ENCODE measurements around the gene PRKAR2B.
"Not testable (repeated sequence)": the region's sequence is repeated elsewhere in the genome, so short reads cannot be mapped to it uniquely, and the experiment has no call there.

PRKAR2B gene

DNA sequence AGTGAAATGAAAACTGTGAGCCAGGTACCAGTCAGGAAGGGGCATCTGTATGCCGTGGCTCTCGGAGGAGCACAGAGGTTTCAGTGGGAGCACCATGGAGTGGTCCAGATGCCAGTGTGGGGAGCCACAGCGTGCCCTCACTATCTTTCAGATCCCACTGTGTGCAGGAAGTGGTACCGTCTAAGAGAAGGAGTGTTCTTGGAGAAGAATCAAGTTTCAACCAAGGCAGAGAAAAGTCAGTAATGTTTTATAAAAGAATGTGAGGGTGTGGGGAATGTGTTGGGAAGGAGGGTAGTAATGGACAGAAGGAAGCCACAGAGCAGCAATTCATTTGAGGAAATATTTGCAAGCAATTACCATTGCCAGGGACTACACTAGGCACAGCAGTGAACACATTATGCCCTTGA lies 35.6 kb downstream of the PRKAR2B start:
- DNase-seq: no peak

DNA sequence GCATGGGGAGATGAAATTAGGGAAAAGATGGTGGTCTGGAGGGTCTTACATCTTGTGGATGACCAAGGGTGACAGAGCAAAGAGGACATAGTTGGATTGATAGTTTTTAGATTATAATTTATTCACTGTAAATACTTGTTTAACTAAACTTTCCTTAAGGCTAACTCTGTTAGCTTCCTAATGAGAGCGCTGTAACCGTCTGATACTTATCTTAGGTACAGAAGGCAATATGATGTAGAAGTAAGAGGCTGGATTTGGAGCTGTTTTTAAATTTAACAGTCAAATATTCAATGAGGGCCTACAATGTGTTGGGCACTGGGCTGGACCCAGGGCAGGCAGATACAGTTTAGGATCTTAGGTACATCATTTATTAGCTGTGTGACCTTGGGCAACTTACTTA lies 36.0 kb downstream of the PRKAR2B start:
- no peak for DNase-seq

DNA sequence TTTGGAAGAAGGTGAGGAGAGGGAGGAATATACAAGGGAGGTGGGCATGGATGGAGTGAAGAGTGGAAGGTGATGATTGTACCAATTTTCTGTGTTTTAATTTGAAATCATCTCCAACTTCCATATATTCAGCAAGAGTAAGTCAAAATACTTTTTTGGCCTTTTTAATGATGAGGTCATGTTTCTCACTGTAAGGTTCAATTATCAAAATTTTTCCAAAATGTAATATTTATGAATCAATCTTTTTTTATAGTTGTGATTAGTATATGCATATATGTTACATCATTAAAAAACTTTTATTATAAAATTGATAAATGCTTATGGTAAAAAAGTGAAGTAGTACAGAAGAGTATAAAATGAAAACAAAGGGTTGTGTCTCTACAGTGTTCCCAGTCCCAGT lies 40.7 kb downstream of the PRKAR2B start:
- DNase-seq: no peak

DNA sequence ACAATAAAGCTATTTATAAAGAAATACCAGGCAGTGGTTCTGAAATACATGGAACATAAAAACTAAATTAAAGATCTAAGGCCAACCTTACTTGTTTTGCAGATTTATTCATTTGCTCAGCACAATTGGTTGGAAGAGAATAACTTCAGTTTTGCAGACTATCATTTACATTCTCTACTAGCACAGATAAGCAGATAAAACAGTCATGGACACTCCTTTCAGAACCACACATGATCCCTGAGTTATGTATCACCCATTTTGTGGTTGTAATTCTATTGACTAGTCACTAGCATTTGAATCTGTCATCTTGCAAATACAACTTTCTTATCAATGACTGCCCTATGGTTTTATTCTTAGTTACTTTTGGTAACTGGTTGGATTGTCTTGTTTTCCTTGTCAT lies 45.1 kb downstream of the PRKAR2B start:
- DNase-seq: no peak

DNA sequence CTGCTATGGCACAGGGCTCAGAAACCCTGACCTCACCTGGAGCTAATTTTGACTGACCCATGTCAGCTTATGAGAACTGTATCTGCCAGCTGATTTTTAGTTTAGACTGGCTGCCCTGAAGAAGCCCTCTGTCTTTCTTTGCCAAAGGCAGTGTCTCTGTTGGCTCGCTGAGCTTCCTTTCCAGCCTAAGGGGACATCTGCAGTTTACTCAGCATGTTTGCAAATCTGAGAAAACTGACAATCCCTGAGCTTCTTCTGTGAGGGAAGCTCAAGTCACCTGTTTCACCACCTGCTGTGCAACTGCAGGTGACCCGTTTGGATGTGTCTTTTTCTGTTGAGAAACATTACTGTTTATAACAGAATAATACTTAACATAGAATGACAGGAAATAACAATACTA lies 46.0 kb downstream of the PRKAR2B start:
- DNase-seq: no peak

DNA sequence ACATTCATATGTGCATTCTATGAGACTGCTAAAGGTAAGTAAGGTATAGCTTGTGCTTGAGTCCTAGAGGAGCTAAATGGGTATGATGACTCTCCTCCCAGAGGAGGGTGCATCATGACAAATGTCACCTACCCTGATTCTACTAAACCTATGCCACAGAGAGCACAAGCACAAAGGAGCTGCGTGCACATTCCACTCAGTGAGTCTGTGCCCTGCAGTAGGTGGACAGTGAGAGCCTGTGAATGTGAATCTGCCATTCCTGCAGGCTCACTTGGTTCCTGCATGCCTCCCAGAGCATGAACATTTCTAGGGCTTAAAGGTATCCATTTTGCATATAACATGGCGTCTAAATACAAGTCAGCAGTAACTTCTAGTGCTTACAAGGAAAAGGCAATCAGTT lies 46.8 kb downstream of the PRKAR2B start:
- no peak for DNase-seq

DNA sequence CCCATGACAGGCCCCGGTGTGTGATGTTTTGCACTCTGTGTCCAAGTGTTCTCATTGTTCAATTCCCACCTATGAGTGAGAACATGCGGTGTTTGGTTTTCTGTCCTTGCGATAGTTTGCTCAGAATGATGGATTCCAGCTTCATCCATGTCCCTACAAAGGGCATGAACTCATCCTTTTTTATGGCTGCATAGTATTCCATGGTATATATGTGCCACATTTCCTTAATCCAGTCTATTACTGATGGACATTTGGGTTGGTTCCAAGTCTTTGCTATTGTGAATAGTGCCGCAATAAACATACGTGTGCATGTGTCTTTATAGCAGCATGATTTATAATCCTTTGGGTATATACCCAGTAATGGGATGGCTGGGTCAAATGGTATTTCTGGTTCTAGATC lies 49.2 kb downstream of the PRKAR2B start:
- DNase-seq: not testable (repeated sequence)

DNA sequence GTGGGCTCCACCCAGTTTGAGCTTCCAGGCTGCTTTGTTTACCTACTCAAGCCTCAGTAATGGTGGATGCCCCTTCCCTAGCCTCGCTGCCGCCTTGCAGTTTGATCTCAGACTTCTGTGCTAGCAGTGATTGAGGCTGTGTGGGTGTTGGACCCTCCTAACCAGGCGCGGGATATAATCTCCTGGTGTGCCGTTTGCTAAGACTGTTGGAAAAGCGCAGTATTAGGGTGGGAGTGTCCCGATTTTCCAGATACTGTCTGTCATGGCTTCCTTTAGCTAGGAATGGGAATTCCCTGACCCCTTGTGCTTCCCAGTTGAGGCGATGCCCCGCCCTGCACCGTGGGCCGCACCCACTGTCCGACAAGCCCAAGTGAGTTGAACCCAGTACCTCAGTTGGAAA lies 54.6 kb downstream of the PRKAR2B start:
- DNase-seq: not testable (repeated sequence)

DNA sequence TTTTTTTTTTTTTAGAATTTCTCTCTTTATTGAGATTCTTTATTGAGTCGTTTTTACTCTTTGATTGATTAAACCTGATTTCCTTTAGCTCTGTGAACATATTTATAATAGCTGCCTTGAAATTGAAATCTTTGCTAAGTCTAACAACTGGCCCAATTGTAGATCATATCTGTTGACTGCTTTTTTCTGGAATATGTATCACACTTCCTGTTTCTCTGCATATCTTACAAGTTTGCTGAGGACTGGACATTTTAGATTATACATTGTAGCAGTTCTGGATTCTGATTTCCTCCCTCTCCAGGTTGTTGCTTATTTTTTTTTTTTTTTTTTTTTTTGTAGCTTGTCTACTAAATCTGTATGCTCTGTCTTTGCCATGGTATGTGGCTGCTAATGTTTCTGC lies 56.3 kb downstream of the PRKAR2B start:
- DNase-seq: no peak

DNA sequence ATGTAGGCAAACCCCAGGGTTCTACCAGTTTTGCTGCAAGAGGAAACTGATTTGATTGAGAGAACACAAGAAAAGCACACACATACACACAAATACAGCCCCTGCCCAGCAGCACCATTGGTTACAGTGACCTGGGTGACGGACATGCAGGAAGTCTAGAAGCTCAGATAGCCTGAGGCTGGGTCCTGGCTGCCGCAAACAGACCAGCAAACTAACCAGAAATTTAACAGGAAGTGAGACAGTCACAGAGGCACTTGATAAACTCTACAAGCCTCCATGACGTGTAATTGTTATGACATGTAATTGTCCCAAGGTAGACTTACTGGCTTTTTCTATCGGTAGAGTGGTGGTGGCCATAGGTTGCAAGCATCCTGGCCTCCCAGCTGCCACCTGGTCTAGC lies 58.9 kb downstream of the PRKAR2B start:
- DNase-seq: no peak

DNA sequence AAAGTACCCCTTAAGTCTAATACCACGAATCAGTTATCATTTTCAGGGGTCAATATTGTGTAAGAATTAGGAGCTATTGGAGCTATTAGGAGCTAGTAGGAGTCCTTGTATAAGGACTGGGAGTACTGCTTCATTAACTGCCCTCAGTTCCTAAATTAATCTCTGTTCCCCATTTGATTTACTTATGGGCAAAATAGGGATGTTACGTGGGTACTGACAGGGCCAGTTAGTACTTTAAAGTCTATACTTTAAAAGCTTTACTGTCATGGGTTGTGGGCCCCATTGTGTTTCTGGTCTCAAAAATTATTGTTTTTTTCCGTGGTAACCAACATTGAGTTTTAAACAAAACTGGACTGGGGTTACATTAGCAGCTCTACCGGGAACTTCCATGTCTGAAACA lies 60.3 kb downstream of the PRKAR2B start:
- DNase-seq: no peak

DNA sequence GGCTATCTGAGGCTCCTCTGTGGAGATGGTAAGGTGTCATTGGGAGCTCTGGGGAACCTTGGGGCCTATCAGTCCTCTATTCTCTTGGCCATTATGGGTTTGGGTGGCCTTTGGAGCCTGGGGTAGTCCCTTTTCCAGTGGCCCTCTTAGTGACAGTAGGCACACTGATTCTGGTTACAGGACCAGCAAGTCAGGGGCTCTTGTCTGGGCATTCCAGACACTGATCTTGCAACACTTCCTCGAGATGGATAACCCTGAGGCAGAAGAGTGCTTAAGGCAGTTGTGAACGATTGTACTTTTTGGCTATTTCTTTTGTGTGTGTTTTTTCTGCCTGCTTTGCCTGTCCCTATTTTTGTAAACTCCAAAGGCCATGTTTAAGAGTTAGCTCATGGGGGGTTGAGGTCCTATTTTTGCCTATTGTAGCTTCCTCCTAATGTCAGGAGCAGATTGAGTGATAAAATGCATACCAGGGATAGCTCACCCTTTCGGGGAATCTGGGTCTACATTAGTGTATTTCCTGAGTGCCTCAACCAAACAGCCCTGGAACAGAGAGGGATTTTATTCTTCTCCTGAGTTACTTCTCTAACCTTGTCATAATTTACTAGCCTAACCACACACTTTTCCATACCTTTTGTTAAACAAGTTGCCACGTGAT lies 61.2 kb downstream of the PRKAR2B start:
- no peak for DNase-seq

DNA sequence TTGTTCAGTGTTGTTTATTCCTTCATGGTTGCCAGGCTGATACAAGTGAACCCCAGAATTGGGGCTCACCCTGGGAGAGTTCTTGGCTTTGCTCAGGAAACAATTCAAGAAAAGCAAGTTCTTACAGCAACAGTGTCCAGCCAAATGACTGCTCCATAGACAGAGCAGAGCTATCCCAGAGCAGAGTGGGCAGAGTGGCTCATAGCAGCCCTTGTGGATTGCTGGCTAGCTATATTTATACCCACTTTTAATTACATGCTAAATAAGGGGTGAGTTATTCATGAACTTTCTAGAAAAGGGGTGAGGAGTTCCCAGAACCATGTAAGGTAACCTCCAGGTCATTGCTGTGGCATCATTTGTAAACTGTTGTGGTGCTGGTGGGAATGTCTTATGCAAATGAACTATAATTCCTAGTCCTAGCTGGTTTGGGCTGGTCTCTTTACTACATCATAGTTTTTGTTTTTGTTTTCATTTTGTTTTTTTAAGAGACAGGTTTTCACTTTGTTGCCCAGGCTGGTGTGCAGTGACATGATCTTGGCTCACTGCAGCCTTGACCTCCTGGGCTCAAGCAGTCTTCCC lies 64.4 kb downstream of the PRKAR2B start:
- no peak for DNase-seq

DNA sequence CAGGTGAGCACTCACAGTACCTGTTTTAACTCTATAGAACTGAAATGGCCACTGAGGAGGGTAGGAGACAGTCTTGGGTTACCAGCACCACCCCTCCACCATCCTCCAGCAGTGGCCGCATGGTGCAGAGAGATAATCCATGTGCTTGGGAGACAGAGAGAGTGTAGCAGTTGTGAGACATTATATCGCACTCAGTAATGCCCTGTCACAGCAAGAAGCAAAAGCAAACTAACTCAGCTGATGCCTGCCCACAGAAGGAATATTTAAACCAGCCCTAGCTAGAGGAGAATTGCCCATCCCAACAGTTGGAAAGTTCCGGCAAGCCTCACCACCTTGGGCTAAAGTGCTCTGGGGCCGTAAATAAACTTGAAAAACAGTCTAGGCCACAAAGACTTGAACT lies 65.5 kb downstream of the PRKAR2B start:
- no peak for DNase-seq

DNA sequence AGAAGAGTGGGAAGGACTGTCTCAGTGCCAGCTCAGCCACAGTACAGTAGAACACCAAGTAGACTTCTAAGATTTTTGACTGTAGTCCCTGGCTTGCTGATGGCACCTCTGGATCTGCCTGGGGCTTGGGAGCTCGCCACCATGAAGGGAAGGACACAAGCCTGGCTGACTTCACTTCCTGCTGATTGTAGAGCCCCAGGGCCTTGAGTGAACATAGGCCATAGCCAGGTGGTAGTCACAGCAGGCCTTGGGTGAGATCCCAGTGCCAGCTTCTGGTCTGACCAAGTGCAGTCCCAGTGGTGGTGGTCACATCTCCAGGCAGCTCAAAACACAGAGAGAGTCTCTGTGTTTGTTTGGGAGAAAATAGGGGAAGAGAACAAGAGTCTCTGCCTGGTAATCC lies 66.7 kb downstream of the PRKAR2B start:
- no peak for DNase-seq

DNA sequence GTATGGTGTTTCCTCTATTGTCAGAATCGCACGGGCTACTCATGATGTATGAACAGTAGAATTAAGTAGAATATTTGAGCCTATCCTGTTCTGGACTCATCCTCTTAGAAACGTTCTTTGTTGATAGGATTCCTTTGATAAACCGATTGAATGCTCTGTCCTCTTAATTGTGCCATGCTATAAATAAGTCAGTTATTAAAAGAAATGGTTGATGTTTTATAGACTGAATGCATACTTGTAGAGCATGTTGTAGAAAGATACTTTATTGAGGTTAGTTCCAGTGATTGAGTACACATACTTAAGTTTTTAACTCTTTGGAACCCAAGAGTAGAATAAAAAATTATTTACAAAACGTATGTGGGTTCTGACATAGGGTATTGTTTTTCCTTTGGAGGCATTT lies 69.4 kb downstream of the PRKAR2B start:
- DNase-seq: no peak

DNA sequence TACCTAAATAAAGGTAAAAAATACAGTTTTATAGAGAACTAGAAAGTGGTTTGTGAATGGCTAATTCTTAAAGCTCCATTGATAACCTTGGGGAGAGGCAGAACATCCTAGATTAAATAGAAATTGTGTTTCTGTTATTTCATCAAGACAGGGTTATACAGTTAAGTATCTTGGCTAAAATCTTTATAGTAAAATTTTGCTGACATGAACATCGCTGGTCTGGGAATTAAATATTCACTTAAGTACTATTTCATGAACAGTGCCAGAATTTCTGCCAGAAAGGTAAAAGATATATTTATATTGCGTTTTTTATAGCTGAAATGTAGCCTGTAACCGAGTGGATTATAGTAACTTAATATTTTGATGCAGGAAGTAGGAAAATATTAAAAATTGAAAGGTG lies 70.6 kb downstream of the PRKAR2B start:
- no peak for DNase-seq

DNA sequence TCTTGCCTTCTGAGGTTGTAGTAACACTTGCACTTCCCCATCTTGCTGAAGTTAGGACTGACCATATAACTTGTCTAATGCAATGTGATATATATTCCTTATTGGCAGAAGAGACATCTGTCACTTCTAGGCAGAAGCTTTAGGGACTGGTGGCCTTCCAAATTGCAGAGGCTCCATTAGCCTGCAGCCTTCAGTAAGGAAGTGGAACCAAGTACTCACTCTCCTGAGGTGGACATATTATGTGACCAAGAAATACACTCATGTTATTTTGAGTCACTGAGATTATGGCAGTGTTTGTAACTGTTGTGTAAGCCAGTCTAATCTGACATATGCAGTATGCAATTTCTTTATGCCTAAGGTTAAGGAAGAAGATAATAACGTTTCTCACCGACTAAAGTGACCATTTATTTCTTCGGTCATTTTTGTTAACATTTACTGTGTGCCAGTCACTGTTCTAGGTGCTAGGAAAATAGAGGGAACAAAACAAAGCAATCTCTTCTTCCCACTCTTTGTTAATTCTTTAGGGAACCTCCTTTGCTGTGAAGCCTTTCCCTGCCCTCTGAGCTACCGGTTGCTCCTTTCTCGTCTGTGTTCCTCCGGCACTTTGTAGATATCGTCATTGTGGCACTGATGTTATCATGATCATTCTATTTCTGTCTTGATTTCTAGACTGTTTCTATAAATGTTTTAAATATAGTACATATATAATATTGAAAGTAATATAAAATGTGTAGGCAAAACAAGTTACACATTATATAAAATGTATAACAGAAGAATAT lies 71.4 kb downstream of the PRKAR2B start:
- no peak for DNase-seq

DNA sequence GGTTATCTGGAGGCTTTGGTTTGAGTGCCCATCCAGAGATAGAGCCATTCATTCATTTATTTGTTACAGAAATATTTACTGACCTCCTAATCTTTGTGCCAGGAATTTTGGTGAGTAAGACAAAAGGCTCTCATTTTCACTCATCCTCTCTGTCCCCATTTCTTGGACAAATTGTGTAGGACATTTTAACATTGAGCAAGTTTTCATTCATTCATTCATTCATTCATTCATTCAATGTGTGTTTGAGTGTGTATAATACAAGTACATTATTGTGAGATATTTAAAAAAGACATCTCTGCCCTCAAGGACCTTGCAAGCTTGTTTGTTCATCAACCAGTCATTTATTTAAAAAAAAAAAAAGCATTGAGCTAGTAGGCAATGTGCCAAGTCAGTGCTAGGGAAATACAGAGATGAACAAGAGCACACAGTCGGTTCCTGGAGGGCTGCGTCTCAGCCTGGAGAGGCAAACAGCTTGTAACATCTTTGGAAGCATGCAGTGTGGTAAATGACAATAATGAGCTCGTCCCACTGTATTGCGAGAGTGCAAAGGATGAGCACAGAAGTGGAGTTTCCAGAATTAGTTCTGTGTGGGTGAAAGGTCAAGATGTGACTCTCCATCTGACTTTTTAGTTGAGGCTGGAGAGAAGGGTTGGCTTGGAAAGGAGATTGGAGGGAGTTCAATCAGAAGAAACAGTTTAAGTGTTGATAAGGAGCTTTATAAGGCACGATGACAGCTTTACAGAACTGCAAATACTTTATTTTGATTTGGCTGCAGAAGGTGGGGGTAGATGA lies 73.8 kb downstream of the PRKAR2B start:
- DNase-seq: no peak

DNA sequence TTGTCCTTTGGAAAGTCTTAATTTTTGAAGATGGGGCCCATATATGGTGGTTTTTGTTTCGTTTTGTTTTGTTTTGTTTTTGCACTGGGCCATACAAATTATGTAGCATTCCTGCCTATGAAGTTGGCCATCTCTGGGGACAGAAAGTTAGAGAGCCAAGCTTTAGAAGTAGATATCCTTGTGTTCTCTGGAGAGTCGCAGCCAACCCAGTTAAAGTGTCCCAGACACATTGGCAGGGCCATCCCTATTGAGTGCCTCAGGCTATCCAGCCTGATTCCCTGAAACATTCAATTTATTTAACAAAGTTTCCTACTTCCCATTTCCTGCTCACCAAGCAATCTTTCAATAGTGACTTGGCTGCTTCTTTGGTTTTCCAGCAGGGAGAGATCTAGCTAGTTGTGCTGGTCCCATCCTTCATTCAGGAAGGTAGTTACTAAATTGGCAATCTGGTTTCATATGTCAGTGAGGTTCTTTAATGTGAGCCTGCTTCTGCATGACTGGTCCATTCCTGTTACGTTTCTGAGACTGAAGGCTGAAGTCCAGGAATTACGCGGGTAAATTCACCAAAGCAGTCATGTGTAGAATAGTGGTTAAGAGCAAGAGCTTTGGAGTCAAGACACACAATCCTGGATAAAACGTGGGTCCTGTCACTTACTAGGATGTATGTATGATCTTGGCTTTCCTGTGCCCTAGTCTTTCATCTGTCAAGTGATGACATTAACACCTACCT lies 75.0 kb downstream of the PRKAR2B start:
- DNase-seq: no peak

DNA sequence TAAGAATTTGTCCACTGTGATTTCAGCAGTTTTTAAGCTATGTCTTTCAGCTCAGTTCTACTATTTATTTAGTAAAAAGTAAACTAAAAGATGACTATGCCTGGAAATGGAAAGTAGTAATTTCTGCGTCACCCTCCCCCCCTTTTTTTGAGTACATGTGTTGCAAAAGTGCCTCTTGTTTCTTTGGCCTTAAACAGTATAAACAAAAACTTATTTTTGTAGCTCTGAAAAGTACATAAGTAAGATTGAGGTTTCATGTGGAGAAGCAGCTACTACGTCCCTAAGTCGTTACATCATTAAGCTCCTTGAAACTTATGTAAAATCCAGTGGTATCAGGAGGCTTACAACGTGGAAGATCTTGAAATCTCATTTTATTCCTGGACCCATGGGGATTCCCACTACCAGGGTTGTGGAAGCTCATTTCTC lies 78.0 kb downstream of the PRKAR2B start:
- no peak for DNase-seq

DNA sequence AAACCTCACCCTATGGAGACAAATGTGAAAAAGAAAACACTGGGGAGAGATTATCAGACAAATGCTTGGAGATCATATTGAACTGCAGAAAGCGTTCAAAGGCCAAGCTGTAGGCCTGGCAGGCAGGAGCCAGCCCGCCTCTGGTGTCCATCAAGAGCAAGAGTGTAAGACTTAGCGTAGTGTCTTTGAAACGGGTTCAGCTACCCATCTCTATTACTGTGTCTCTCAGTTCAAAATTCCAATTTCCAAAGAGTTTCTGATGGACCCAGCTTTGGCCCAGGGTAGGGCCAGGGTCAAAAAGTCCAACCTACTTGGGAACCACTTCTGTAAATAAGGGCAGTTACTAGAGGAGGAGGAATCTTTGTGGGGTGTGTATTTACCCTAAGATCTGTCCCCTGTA lies 78.9 kb downstream of the PRKAR2B start:
- no peak for DNase-seq

DNA sequence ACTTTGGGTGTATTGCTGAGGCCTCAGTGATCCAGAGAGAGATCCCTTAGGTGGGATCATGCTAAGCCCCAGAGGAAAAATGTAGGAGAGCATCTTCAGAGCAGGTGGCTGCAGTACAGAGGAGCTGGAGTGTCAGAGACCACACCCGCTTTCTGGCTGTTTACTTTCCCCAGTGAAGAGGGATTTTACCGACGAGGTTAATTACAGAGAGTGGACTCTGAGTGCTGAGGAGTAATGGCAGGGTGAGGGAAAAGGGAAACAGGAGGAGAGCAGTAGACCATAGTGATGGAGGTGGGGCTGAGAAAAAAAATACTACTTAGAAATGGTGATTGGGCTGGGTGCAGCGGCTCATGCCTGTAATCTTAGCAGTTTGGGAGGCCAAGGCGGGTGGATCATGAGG lies 81.0 kb downstream of the PRKAR2B start:
- no peak for DNase-seq
